GM19193 (cell line): ENCODE results near the gene ABCA10.

Source experiments
- POLR2A ChIP-seq: IDR thresholded peaks from 4 replicates; pipeline ENCODE4 v1.6.1; 2011; ENCODE audit not compliant: insufficient read depth, insufficient read length; ENCODE audit errors: extremely low read depth

The ABCA10 gene

DNA sequence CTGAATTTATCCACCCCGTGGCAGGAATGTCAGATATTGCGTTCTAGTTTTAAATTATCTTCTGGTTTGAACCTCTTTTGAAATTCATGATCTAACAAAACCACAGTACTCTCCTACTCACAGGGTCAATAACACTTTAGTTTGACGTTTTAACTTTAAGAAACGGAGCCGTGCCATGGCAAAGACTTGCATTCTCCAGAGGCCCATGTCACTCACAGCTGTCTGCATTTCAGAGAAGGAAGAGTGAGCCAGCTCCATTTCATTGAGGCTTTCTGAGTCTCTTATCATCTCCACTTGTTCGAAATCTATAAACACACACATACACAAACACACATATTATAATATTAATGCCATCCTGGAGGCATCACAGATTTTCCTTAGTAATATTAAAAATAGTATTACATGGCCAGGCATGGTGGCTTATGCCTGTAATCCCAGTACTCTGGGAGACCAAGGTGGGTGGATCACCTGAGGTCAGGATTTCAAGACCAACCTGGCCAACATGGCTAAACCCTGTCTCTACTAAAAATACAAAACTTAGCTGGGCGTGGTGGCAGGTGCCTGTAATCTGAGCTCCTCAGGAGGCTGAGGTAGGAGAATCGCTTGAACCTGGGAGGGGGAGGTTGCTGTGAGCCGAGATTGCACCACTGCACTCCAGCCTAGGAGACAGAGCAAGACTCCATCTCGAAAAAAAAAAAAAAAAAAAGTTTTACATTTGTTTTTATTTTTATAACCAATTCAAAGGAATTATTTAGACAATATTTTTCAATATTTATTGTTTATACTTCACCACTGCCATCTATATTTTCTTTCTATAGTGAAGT, 122.5 kb downstream of the ABCA10 start:
- TF ChIP-seq POLR2A = no peak

DNA sequence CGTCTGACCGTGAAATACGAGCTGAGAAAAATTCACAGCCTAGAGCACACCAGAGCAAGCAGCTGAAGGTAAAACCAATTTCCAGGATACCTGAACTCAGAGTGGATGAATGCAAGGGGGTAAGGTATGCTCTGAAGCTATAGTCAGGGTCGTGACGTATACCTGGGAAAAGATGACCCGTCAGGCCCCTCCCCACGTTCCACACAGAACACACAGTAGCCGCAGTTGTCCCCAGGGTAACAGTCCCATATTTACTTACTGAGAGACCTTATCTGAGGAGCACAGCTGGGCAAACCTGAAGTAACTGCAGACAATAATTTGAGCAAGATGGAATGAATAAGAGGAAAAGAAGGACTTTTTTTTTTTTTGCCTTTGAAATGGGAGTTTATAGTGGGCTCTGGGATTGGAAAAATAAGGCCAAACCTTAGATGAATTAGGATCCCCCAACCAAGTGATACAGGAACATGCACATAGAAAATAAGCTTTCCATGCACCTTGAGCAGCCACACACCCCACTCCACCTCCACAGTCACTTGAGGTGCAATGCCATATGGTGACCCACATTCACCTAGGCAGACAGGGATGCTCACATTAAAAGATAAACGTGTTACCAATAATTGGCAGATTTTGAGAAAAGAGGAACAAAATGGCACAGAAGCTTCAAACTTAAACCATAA, 124.9 kb downstream of the ABCA10 start:
- TF ChIP-seq POLR2A = no peak

- TF ChIP-seq POLR2A = no peak
These were observed 130.0 kb downstream of the ABCA10 start for GRCh38 chr17:69098625-69099024.
